Erythroblast (primary cell): ENCODE results near the gene SMIM17.

Experiments
- GATA1 ChIP-seq: IDR thresholded peaks from 2 replicates; pipeline ENCODE4 v1.6.1; 2011; ENCODE audit warnings: low read depth, mild to moderate bottlenecking, control low read depth, low read length, moderate library complexity
- POLR2A ChIP-seq: IDR thresholded peaks from 2 replicates; pipeline ENCODE4 v1.6.1; 2011; ENCODE audit warnings: mild to moderate bottlenecking, low read length

- TF ChIP-seq POLR2A, result no peak
- TF ChIP-seq GATA1, result no peak
Measured at GRCh38 chr19:56617531-56617930, 25.4 kb upstream of the SMIM17 start.
